Measurements from ENCODE around the gene SRBD1. TPM values are rescaled to one million over a fixed set of nuclear protein-coding genes. Genes with fewer than 3 reads are reported as not detected.
A peak's percentile ranks its signal among the peaks of the same experiment; 100 is the strongest.

Gene SRBD1
- total RNA-seq, 1 donor from 2014 or later, result 13.8 TPM

- Mint-ChIP-seq H3K9me3 (ENCODE audit: low read depth) (no peaks in the 10 kb centered on the region), H3K27me3 (peaks cover 75% of the 10 kb centered on the region), H3K4me1 (ENCODE audit: low read depth) (peaks cover 14% of the 10 kb centered on the region), H3K27ac (peak within 1 kb of the TSS; percentile 95), H3K4me3 (ENCODE audit: low read depth) (peak within 1 kb of the TSS; percentile 88), H3K36me3 (ENCODE audit: insufficient read depth) (no peaks in the 10 kb centered on the region)
- TF ChIP-seq CTCF (IDR thresholded peaks at IDR 0.05; ENCODE audit: unreplicated experiment), result no peak
- peak; percentile 15 for DNase-seq (ENCODE audit: low spot score, unreplicated experiment)
Observed at GRCh38 chr2:45651415-45652089, 40.5 kb upstream of the SRBD1 start, which contains the start of gene PRKCE. TSS of gene PRKCE (plus strand) at chr2:45651675.

GRCh38 chr2:45650851-45651414 is 39.9 kb upstream of the SRBD1 start:
- Mint-ChIP-seq H3K27ac (peak overlapping the region; percentile 95), H3K36me3 (ENCODE audit: insufficient read depth) (no peaks in the 10 kb centered on the region), H3K27me3 (peaks cover 75% of the 10 kb centered on the region), H3K9me3 (ENCODE audit: low read depth) (no peaks in the 10 kb centered on the region), H3K4me1 (ENCODE audit: low read depth) (peaks cover 14% of the 10 kb centered on the region), H3K4me3 (ENCODE audit: low read depth) (peak overlapping the region; percentile 88)
- peak; percentile 77 for DNase-seq (ENCODE audit: low spot score, unreplicated experiment)
- peak; percentile 49 for TF ChIP-seq CTCF (IDR thresholded peaks at IDR 0.05; ENCODE audit: unreplicated experiment)

GRCh38 chr2:45649858-45650811 is 39.1 kb upstream of the SRBD1 start:
- DNase-seq (ENCODE audit: low spot score, unreplicated experiment), result peak; percentile 44
- H3K27ac Mint-ChIP-seq, result peak overlapping the region; percentile 90
- peaks cover 14% of the 10 kb centered on the region for H3K4me1 Mint-ChIP-seq (ENCODE audit: low read depth)
- H3K27me3 Mint-ChIP-seq, result peaks cover 73% of the 10 kb centered on the region
- no peak for TF ChIP-seq CTCF (IDR thresholded peaks at IDR 0.05; ENCODE audit: unreplicated experiment)
- H3K9me3 Mint-ChIP-seq (ENCODE audit: low read depth), result no peaks in the 10 kb centered on the region
- H3K4me3 Mint-ChIP-seq (ENCODE audit: low read depth), result peak overlapping the region; percentile 88
- H3K36me3 Mint-ChIP-seq (ENCODE audit: insufficient read depth), result no peaks in the 10 kb centered on the region

- Mint-ChIP-seq H3K4me3 (ENCODE audit: low read depth) (peak overlapping the region; percentile 88), H3K9me3 (ENCODE audit: low read depth) (no peaks in the 10 kb centered on the region)
Observed at GRCh38 chr2:45649462-45649857, 38.4 kb upstream of the SRBD1 start.

More at GRCh38 chr2:45649462-45649857, 38.4 kb upstream of the SRBD1 start:
- peaks cover 67% of the 10 kb centered on the region for H3K27me3 Mint-ChIP-seq
- no peak for TF ChIP-seq CTCF (IDR thresholded peaks at IDR 0.05; ENCODE audit: unreplicated experiment)
- DNase-seq (ENCODE audit: low spot score, unreplicated experiment), result no peak
- H3K4me1 Mint-ChIP-seq (ENCODE audit: low read depth), result peaks cover 14% of the 10 kb centered on the region
- H3K27ac Mint-ChIP-seq, result peak overlapping the region; percentile 67
- no peaks in the 10 kb centered on the region for H3K36me3 Mint-ChIP-seq (ENCODE audit: insufficient read depth)
